Subcutaneous preadipocyte (primary cell): Measurements from ENCODE around the gene ORC6. TPM values are rescaled to one million over a fixed set of nuclear protein-coding genes. Genes with fewer than 3 reads are reported as not detected.

Experiments used
- total RNA-seq: library from RNA; depleted of rRNA; stranded (reverse); fragments of >200 nt; gene quantifications from 2 replicates; pipeline ENCODE4 v1.2.3, GENCODE V29; 2012

The ORC6 gene, protein sequence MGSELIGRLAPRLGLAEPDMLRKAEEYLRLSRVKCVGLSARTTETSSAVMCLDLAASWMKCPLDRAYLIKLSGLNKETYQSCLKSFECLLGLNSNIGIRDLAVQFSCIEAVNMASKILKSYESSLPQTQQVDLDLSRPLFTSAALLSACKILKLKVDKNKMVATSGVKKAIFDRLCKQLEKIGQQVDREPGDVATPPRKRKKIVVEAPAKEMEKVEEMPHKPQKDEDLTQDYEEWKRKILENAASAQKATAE
- 7.3 and 14.1 TPM in 2 replicates for total RNA-seq

GRCh38 chr16:46689365-46690280 lies at the start of gene ORC6:
ORC6 (plus strand) TSS chr16:46689659; CDS start chr16:46689706, 47 bp downstream.

DNA sequence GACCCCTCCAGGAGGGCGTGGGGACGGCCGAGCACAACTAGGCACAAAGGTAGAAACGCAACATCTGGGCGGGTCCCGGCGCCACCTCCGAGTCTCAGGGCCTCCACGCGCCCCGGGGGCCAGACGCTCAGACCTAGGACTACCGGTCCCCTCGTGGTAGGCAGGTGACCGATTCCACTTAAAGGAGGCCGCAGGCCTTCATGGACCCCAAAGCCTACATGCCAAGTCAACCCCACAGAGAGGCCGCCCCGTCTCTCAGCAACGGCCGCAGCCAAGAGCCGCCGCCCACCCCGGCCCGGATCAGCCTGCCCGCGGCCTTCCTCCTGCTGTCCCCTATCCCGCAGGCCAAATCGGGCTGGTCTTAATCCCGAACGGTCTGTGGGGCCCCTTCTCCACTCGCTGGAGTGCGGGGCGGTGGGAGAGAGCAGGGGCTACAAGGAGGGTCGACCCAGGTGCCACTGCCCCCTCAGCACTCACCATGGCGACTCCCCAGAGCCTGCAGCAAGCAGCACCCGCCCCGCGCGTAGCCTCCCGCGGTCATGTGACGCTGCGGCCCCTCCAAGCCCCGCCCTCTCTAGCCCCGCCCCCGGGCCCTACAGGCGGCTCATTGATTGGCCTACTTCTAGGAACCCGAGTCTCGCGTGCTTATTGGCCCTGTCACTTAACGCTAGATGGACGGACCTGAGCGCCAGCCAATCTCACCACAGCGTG lies 650 bp upstream of the ORC6 start, which contains the start of gene VPS35:
Gene VPS35 (minus strand): TSS at position 525 of the 711 bp plus-strand sequence. CDS start 45 bp downstream, at position 480.

Other genes with a start within 250 kb of the ORC6 start
- 16.2 and 31.3 TPM in 2 replicates for gene SHCBP1, start 68.3 kb upstream of the ORC6 start, total RNA-seq
- 94.1 and 126 TPM in 2 replicates for gene VPS35, start 481 bp upstream of the ORC6 start, total RNA-seq
- under 0.01 and 0.73 TPM in 2 replicates for gene MYLK3, start 58.7 kb downstream of the ORC6 start, total RNA-seq
- gene C16orf87, start 141.5 kb downstream of the ORC6 start, total RNA-seq = 1.8 and 2.5 TPM in 2 replicates
- 5.9 and 6.1 TPM in 2 replicates for gene GPT2, start 194.7 kb downstream of the ORC6 start, total RNA-seq